NCI-H1436 (cell line): ENCODE measurements around the gene ADGRL3.

ENCODE experiments used
- DNase-seq: peaks from one replicate; lab custom pipeline; 2025; lab: John Stamatoyannopoulos, UW

ADGRL3 gene

GRCh38 chr4:61200187-61200915, at the start of gene ADGRL3:
TSS of gene ADGRL3 (plus strand) at chr4:61200326.
- peak; percentile 33 for DNase-seq

- DNase-seq = no peak
These were observed 47.7 kb upstream of the ADGRL3 start for GRCh38 chr4:61152433-61152832.

GRCh38 chr4:61160478-61160877, 39.6 kb upstream of the ADGRL3 start:
- DNase-seq = no peak

GRCh38 chr4:61162116-61162515, 38.0 kb upstream of the ADGRL3 start:
- no peak for DNase-seq

GRCh38 chr4:61173799-61174198, 26.3 kb upstream of the ADGRL3 start:
- DNase-seq = no peak

- no peak for DNase-seq
These were observed 24.6 kb upstream of the ADGRL3 start for GRCh38 chr4:61175495-61175894.

- no peak for DNase-seq
These were observed 22.8 kb upstream of the ADGRL3 start for GRCh38 chr4:61177367-61177766.

GRCh38 chr4:61180405-61180804, 19.7 kb upstream of the ADGRL3 start:
- DNase-seq = no peak

- no peak for DNase-seq
These were observed 17.2 kb upstream of the ADGRL3 start for GRCh38 chr4:61182915-61183314.

GRCh38 chr4:61185288-61185687, 14.8 kb upstream of the ADGRL3 start:
- no peak for DNase-seq

- no peak for DNase-seq
These were observed 7.7 kb upstream of the ADGRL3 start for GRCh38 chr4:61192392-61192791.

- no peak for DNase-seq
These were observed 6.3 kb upstream of the ADGRL3 start for GRCh38 chr4:61193863-61194262.

GRCh38 chr4:61194571-61194970, 5.6 kb upstream of the ADGRL3 start:
- DNase-seq = no peak

- no peak for DNase-seq
These were observed 5.0 kb upstream of the ADGRL3 start for GRCh38 chr4:61195101-61195500.

- DNase-seq = no peak
These were observed 1.4 kb upstream of the ADGRL3 start for GRCh38 chr4:61198686-61199085.

- no peak for DNase-seq
These were observed 296 bp upstream of the ADGRL3 start for GRCh38 chr4:61199873-61200186.

- no peak for DNase-seq
These were observed 895 bp downstream of the ADGRL3 start for GRCh38 chr4:61200916-61201526.

- DNase-seq = no peak
These were observed 1.4 kb downstream of the ADGRL3 start for GRCh38 chr4:61201561-61201960.

- no peak for DNase-seq
These were observed 2.0 kb downstream of the ADGRL3 start for GRCh38 chr4:61201961-61202637.

- DNase-seq = no peak
These were observed 2.7 kb downstream of the ADGRL3 start for GRCh38 chr4:61202638-61203435.

GRCh38 chr4:61203436-61203790, 3.3 kb downstream of the ADGRL3 start:
- DNase-seq = no peak

- no peak for DNase-seq
These were observed 4.4 kb downstream of the ADGRL3 start for GRCh38 chr4:61204353-61205060.
